ENCODE results near the gene KIAA0753.

The KIAA0753 gene

DNA sequence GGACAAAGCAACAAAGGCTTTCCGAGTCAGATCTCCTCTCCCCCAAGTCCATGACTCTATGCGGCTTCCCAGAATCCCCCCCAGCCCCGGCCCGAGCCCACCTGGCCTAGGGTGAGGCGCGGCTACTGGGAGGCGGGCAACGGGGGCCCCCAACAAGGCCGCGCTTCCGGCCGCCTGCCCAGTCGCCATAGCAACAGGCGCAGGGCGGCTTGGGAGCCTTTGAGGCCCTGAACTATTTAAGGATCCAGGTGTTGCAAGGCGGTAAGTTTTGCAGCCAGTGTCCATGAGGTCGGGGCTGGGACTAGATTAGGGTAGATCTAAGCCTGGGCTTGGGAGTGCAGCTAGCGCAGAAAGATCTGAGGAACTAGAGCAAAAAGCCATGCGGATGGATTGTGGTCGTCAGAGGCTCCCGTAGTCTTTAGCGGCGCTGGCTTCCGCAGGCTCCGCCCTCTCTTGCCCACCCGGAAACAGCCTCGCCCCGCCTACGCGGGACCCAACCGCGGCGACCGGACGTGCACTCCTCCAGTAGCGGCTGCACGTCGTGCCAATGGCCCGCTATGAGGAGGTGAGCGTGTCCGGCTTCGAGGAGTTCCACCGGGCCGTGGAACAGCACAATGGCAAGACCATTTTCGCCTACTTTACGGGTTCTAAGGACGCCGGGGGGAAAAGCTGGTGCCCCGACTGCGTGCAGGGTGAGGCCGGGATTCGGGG is at the start of gene KIAA0753, which contains the start of gene TXNDC17:
Gene KIAA0753 (minus strand): TSS at position 176 of the 711 bp plus-strand sequence. CDS start 5,608 bp downstream, outside the sequence.
Gene TXNDC17 (plus strand): TSS at position 525 of the 711 bp plus-strand sequence. CDS start 23 bp downstream, at position 548.
- H3K9me3 Mint-ChIP-seq, result no peaks in the 10 kb centered on the region
- no peaks in the 10 kb centered on the region for H3K27me3 Mint-ChIP-seq
- peaks cover 77% of the 10 kb centered on the region for H3K4me1 Mint-ChIP-seq
- DNase-seq (peak; percentile 92 to 96), ATAC-seq (peak; percentile 92)
- H3K4me3 Mint-ChIP-seq, result peak within 1 kb of the TSS; percentile 89 to 97
- peak within 1 kb of the TSS; percentile 97 to 99 for H3K27ac Mint-ChIP-seq

DNA sequence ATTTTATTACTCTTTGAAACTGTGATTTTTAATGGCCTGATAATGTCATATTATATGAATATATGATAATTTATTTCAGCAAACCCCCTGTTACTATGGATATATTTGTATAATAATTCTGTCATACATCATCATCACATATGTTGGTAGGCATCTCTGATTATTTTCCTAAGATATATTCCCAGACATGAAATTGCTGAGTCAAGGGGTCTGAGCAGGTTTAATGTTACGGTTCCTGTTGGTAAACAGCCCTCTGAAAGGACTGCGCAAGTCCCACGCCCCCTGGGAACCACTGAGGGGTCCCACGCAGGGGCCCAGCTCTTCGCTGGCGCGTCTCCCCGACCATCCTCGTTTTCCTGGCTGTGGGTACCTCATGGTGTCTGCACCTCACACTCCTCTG is 48.4 kb upstream of the KIAA0753 start:
- DNase-seq, result no peak
- no peak overlapping the region for H3K27ac Mint-ChIP-seq
- H3K9me3 Mint-ChIP-seq, result no peaks in the 10 kb centered on the region
- H3K4me1 Mint-ChIP-seq, result no peaks in the 10 kb centered on the region
- no peak for ATAC-seq
- peaks cover 64% of the 10 kb centered on the region for H3K27me3 Mint-ChIP-seq
- no peak overlapping the region for H3K4me3 Mint-ChIP-seq

DNA sequence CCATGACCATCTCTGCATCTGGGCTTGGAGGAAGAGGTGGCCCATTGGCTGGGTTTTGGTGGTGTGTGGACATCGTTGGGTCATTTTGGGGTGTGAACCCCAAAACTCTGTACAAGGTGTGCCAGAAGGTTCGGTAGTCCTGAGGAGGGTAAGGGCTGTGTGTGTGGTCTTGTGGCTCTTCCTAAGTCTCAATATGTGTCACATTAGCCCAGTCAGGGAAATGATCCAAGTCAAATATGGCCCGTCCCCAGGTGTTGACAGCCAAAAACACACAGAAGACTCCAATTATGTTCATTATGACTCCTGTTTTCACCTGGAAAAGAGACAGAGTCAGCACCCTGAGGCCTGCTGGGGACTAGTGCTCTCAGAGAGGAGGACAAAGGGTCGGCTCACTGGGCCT is 45.5 kb upstream of the KIAA0753 start:
- H3K9me3 Mint-ChIP-seq, result no peaks in the 10 kb centered on the region
- DNase-seq (no peak), ATAC-seq (no peak)
- no peak overlapping the region for H3K4me3 Mint-ChIP-seq
- H3K4me1 Mint-ChIP-seq, result no peaks in the 10 kb centered on the region
- H3K27ac Mint-ChIP-seq, result no peak overlapping the region
- H3K27me3 Mint-ChIP-seq, result peaks cover 68% of the 10 kb centered on the region

DNA sequence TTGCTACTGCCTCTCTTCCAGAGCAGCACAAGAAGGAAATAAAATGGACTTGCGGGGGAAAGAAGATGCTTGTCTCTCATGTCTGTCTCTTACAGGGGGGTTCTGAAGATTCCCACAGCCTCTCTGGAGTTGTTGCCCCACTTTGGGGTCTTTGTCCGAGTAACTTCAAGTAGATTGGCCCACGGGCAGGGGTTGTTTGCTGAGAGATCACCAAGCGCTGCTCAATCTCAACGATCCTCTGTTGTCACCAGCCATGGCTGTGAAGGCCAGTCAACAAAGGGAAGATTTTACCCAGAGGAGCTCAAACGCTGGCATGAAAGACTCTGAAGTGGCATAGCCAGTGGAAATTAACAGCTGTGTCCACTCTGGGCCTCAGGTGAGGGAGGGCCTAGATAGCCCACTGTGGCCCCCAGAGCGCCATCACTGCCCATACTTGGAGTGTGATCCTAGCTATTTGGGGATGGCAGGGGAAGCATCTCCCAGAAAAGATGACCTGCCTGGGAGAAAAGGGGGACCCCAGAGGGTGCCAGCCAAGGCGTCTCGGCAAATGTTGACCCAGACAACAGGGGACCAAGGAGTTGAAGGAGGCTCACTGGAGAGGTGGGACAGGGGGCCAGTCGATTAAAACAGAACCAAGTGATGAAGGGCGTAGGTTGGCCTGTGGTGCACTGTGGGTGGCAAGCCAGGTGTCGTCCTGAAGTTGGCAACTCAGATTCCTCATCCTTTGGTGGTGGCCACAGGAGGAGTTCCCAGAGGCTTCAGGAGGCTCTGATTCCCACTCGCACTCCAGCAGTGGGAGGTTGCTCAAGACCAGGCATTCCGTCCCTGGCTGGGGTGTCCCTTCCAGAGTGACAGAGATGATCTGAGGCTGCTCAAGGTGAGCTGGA is 44.6 kb upstream of the KIAA0753 start:
- H3K27me3 Mint-ChIP-seq, result peaks cover 74% of the 10 kb centered on the region

DNA sequence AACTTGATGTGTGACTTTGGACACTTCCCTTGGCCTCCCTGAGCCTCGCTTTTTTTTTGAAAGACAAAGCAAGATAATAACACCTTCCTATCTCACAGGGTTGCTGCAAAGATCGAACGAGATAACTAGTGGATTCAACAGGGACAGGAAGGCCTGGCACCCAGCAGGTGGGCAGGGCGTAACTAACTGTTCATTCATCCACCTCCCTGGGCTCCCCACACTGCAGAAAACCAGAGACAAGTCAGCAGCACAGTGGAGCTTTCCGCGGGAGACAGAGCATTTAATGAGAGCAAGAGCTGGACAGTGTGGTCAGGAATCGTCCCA is 43.9 kb upstream of the KIAA0753 start:
- ATAC-seq (no peak), DNase-seq (no peak)
- H3K27me3 Mint-ChIP-seq, result peaks cover 78% of the 10 kb centered on the region
- H3K27ac Mint-ChIP-seq, result no peak overlapping the region
- no peaks in the 10 kb centered on the region for H3K4me1 Mint-ChIP-seq
- H3K9me3 Mint-ChIP-seq, result no peaks in the 10 kb centered on the region
- H3K4me3 Mint-ChIP-seq, result no peak overlapping the region

More for the DNA sequence above, 44.6 kb upstream of the KIAA0753 start:
- no peak overlapping the region for H3K4me3 Mint-ChIP-seq
- no peaks in the 10 kb centered on the region for H3K4me1 Mint-ChIP-seq
- DNase-seq (no peak), ATAC-seq (no peak)
- H3K27ac Mint-ChIP-seq, result no peak overlapping the region
- no peaks in the 10 kb centered on the region for H3K9me3 Mint-ChIP-seq

DNA sequence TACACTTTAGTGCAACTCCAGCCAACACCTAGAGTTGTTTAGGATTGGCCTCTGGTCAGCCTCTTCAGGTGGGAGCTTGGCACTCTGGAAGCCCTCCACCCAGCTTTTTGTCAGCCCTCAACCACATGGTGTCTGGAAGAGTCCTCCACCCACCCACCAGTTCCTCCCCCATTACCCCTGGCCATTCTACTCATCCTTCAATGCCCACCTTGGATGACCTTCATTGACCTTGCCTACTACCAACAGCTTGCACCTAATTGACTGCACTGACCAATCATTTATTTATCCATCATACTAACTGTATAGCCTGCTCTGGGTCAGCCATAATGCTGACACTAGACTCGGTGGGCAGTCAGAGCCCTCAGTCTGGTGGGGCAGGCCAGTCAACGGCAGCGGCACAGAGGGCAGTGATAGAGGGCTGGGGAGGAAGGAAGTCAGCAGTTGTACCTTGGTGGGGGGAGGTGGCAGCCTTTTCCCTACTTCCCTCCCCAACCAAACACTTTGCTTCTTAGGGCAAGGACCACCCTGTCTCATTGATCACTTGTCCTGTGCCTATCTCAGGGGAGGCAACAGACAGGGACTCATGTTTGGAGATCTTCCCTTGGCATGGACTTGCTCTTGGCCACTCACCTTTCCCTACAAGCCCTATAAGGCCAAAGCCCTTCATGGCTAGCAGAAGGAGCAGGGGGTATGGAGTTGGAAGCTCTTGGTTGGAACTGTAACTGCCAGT is 43.4 kb upstream of the KIAA0753 start:
- ATAC-seq, result no peak
- H3K27ac Mint-ChIP-seq, result no peak overlapping the region
- H3K4me1 Mint-ChIP-seq, result no peaks in the 10 kb centered on the region
- DNase-seq, result no peak
- H3K4me3 Mint-ChIP-seq, result no peak overlapping the region
- H3K9me3 Mint-ChIP-seq, result no peaks in the 10 kb centered on the region
- H3K27me3 Mint-ChIP-seq, result peaks cover 82% of the 10 kb centered on the region

DNA sequence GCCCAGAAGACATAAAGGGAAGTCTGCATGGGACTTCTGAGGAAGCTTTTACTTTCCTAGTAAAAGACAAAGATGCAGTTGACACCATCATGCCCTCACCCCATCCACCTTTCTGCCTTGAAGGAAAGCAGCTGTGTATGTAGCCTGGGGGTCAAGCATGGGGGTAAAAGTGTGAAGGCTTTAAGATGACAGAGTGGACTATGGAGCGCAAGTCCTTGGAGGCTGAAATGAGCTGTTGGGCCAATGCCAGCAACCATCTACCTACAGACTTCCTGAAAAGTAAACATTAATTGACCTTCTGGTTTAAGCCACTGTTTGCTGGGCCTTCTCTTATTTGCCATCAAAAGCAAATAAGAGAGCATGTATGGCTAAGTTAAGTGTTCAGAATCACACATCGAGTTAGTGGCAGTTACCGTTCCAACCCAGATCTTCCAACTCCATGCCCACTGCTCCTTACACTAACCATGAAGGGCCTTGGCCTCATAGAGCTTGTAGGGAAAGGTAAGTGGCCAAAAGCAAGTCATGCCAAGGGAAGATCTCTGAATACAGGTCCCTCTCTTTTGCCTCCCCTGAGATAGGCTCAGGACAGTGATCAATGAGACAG is 42.7 kb upstream of the KIAA0753 start:
- no peak overlapping the region for H3K4me3 Mint-ChIP-seq
- DNase-seq (no peak), ATAC-seq (no peak)
- H3K9me3 Mint-ChIP-seq, result no peaks in the 10 kb centered on the region
- peaks cover 89% of the 10 kb centered on the region for H3K27me3 Mint-ChIP-seq
- peaks cover 2% of the 10 kb centered on the region for H3K4me1 Mint-ChIP-seq
- H3K27ac Mint-ChIP-seq, result no peak overlapping the region

DNA sequence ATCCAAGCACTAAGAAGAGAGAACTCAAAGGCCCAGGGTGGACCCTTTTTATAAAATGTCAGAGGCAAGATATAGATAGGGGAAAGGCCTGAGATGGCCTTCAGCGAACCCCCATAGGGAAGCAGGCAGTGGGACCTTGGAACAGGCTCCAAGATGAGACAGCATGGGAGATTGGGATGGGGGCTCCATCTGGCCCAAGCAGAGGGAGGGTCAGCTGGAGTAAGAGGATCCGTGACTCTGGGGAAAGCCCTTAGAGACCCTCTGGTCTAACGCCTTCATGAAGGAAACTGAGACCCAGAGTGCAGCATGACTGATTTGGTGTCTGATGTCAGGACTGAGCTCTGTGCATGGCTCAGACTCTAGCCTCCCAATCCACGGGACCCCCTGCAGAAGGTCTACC is 41.8 kb upstream of the KIAA0753 start:
- peaks cover 10% of the 10 kb centered on the region for H3K4me1 Mint-ChIP-seq
- DNase-seq (no peak), ATAC-seq (no peak)
- H3K4me3 Mint-ChIP-seq, result no peak overlapping the region
- H3K27ac Mint-ChIP-seq, result no peak overlapping the region
- H3K27me3 Mint-ChIP-seq, result peaks cover 90% of the 10 kb centered on the region
- no peaks in the 10 kb centered on the region for H3K9me3 Mint-ChIP-seq

DNA sequence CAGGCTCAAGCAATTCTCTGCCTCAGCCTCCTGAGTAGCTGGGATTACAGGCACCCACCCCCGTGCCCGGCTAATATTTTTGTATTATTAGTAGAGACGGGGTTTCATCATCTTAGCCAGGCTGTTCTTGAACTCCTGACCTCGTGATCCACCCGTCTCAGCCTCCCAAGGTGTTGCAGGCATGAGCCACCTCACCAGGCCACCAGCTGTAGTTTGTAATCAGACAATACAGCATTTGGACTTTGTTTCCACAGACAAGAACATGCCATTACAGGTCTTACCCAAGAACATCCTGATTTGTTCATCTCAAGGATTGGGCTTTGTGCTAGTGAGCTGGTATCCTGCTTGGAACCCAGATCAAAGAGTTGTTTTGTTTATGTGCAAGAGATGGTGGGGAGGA is 41.2 kb upstream of the KIAA0753 start:
- no peak for ATAC-seq
- H3K9me3 Mint-ChIP-seq, result no peaks in the 10 kb centered on the region
- H3K27ac Mint-ChIP-seq, result no peak overlapping the region
- DNase-seq, result no peak
- H3K27me3 Mint-ChIP-seq, result peaks cover 90% of the 10 kb centered on the region
- H3K4me1 Mint-ChIP-seq, result peaks cover 17% of the 10 kb centered on the region
- no peak overlapping the region for H3K4me3 Mint-ChIP-seq

DNA sequence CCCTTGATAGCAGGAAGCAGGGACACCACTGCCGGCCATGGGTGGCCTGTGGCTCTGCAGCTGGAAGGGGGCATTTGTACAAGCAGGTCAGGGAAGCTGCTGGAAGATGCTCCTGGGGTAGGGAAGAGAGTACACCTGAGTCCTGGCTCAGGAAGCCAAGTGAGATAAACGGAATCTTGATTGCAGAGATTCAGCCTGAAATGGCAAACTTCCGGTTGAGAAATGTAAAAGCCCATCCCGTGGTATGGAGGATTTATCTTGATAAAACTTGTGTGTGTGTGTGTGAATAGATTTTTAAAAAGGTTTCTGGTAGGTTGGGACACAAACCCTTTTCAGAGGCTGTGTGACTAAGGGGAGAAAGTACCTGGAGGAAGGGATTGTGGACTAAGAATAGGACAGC is 40.7 kb upstream of the KIAA0753 start:
- ATAC-seq (no peak), DNase-seq (no peak)
- Mint-ChIP-seq H3K9me3 (no peaks in the 10 kb centered on the region), H3K4me3 (no peak overlapping the region), H3K27me3 (peaks cover 90% of the 10 kb centered on the region), H3K27ac (no peak overlapping the region), H3K4me1 (peaks cover 19% of the 10 kb centered on the region)

DNA sequence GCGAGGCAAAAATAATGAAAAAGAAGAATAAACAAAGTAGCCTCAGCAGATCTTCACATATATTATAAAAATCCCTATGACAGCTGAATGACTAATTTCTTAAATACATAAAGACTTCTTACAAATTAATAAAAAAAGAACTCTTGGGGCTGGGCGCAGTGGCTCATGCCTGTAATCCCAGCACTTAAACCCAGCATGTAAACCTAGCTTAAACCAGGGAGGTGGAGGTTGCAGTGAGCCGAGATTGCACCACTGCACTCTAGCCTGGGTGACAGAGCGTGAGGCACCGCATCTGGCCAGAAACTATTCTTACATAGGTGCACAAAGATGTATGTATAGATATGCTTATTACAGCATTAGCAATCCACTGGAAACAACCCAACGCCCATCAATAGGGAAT is 38.7 kb upstream of the KIAA0753 start:
- no peak for DNase-seq

DNA sequence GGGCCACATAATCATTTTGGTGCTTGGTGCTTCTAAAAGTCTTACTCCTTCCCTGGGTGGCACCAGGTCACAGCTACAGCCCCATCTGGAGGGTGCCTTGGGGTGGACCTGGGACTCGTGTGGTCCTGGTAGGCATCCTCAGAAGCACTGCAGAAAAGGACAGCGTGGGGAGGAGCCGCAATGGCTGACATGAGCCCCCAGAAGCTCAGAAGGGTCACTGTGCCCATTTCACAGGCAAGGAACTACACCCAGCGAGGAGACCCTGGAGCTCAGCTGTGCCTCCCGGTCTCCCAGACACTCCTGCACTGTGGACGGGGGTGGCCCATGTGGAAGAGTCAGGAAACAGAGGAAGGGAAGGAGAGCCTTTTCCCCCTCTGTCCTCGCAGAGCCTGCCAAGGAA is 37.4 kb upstream of the KIAA0753 start:
- Mint-ChIP-seq H3K4me1 (peaks cover 19% of the 10 kb centered on the region), H3K4me3 (no peak overlapping the region), H3K9me3 (no peaks in the 10 kb centered on the region), H3K27me3 (peaks cover 61% of the 10 kb centered on the region), H3K27ac (no peak overlapping the region)
- no peak for ATAC-seq
- no peak for DNase-seq

More for the DNA sequence above, 38.7 kb upstream of the KIAA0753 start:
- H3K9me3 Mint-ChIP-seq, result no peaks in the 10 kb centered on the region
- ATAC-seq, result no peak
- H3K27ac Mint-ChIP-seq, result no peak overlapping the region
- no peak overlapping the region for H3K4me3 Mint-ChIP-seq
- H3K27me3 Mint-ChIP-seq, result peaks cover 71% of the 10 kb centered on the region
- H3K4me1 Mint-ChIP-seq, result peaks cover 19% of the 10 kb centered on the region

DNA sequence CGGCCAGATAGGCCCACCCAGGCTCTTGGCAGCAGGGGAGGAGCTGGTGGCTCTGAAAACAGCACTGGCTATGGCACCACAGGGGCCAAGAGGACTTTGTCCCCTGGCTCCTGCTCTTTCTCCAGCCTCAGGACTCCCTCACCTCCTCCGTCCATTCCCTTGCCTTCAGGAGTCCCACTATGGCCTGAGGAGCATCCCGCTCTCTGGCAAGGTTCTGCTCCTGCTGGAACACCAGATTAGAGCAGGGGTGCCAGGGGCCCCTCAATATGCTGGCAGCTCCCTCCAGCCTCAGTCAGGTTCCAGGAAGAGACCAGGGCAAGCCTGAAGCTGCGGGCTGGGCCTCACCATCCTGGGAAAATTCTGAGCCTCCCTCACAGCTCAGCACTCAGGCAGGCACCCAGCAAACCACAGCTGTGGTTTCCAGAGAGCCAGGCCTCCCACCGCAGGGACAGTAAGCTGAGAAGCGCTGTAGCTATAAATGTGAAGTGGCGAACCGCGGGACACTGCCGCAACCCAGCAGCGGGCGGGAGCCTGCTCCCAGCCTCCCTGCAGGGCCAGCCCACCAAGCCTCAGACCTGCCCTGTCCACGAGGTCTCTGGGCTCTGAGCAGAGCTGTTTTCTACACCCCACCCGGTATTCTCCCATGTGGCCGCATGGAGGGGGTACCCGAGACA is 36.8 kb upstream of the KIAA0753 start:
- peaks cover 55% of the 10 kb centered on the region for H3K27me3 Mint-ChIP-seq
- peaks cover 19% of the 10 kb centered on the region for H3K4me1 Mint-ChIP-seq
- ATAC-seq (peak; percentile 78), DNase-seq (peak in 1 of 2 donors; percentile 26)
- no peak overlapping the region for H3K4me3 Mint-ChIP-seq
- peak overlapping the region in 1 of 2 donors; percentile 94 for H3K27ac Mint-ChIP-seq
- H3K9me3 Mint-ChIP-seq, result no peaks in the 10 kb centered on the region

DNA sequence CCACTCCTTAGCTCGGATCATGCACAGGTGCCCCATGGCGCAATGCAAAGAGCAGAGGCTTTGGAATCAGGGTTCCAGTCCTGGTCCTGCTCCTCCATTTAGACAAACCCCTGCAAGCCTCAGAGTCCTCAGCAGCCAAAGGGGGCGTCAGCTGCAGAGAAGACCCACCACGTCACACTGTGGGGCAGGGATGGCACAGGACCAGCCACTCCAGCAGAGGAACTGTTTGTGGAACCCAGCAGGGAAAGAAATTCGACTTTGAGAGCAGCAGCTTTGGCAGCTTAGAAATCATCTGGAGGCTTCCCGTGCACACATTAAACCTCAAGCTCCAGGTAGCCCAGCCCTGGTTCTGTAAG is 36.3 kb upstream of the KIAA0753 start:
- peaks cover 50% of the 10 kb centered on the region for H3K27me3 Mint-ChIP-seq
- no peak for DNase-seq
- no peak overlapping the region for H3K27ac Mint-ChIP-seq
- peaks cover 19% of the 10 kb centered on the region for H3K4me1 Mint-ChIP-seq
- H3K9me3 Mint-ChIP-seq, result no peaks in the 10 kb centered on the region
- ATAC-seq, result no peak
- H3K4me3 Mint-ChIP-seq, result no peak overlapping the region
